ENCODE data around the gene CETP. TPM values are rescaled to one million over a fixed set of nuclear protein-coding genes. Genes with fewer than 3 reads are reported as not detected.
A peak's percentile ranks its signal among the peaks of the same experiment; 100 is the strongest.

Gene CETP, protein sequence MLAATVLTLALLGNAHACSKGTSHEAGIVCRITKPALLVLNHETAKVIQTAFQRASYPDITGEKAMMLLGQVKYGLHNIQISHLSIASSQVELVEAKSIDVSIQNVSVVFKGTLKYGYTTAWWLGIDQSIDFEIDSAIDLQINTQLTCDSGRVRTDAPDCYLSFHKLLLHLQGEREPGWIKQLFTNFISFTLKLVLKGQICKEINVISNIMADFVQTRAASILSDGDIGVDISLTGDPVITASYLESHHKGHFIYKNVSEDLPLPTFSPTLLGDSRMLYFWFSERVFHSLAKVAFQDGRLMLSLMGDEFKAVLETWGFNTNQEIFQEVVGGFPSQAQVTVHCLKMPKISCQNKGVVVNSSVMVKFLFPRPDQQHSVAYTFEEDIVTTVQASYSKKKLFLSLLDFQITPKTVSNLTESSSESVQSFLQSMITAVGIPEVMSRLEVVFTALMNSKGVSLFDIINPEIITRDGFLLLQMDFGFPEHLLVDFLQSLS
- total RNA-seq (2016; rRNA removed; fragmentation: Illumina TruSeq; extraction: Trizol) (0.31 TPM in 1 of 2 replicates, not detected in the other), polyA plus RNA-seq (2011; rRNA removed) (9.8 and 15.7 TPM in 2 replicates), polyA minus RNA-seq (2011; rRNA and poly(A)+ RNA removed; ENCODE audit: low replicate concordance) (0.07 and 7.1 TPM in 2 replicates), Bru-seq, nascent RNA (percentile 10 among the genes with signal in this experiment), BruChase-seq, experiment 1, labeled RNA remaining after a 6-hour chase (percentile 18 among the genes with signal in this experiment), BruChase-seq, experiment 2, labeled RNA remaining after a 2-hour chase (percentile 35 among the genes with signal in this experiment)
- not detected in 2 replicates for total RNA-seq (2016; cell fraction: cytosol; rRNA removed; fragmentation: Illumina TruSeq; extraction: Trizol; ENCODE audit: low read depth)
- total RNA-seq (2016; cell fraction: insoluble cytoplasmic fraction; rRNA removed; fragmentation: Illumina TruSeq; extraction: Trizol), result 0.17 TPM in 1 of 2 replicates, not detected in the other
- 0.14 and 0.25 TPM in 2 replicates for total RNA-seq (2016; cell fraction: membrane; rRNA removed; fragmentation: Illumina TruSeq; extraction: Trizol)
- 0.28 TPM in 2 replicates for total RNA-seq (2016; cell fraction: nucleus; rRNA removed; fragmentation: Illumina TruSeq; extraction: Trizol)
- polyA plus RNA-seq (2011; cell fraction: cytosol; rRNA removed), result 7.5 and 11.8 TPM in 2 replicates
- 8.6 and 9.0 TPM in 2 replicates for polyA plus RNA-seq (2011; cell fraction: nucleus; rRNA removed)
- polyA plus RNA-seq (2012), result 1.5 and 3.1 TPM in 2 replicates
- polyA plus RNA-seq (2016; cell fraction: cytosol; fragmentation: Illumina TruSeq; extraction: Trizol; ENCODE audit: low read depth), result 0.25 and 0.33 TPM in 2 replicates
- 0.32 and 0.36 TPM in 2 replicates for polyA plus RNA-seq (2016; cell fraction: insoluble cytoplasmic fraction; fragmentation: Illumina TruSeq; extraction: Trizol; ENCODE audit: low read depth)
- 0.11 and 0.17 TPM in 2 replicates for polyA plus RNA-seq (2016; cell fraction: membrane; fragmentation: Illumina TruSeq; extraction: Trizol; ENCODE audit: low read depth)
- polyA plus RNA-seq (2016; cell fraction: nucleus; fragmentation: Illumina TruSeq; extraction: Trizol; ENCODE audit: insufficient read depth, low read depth), result 0.56 and 0.62 TPM in 2 replicates
- 2.1 and 4.2 TPM in 2 replicates for polyA minus RNA-seq (2011; cell fraction: cytosol; rRNA and poly(A)+ RNA removed)
- 1.5 and 2.5 TPM in 2 replicates for polyA minus RNA-seq (2011; cell fraction: nucleus; rRNA and poly(A)+ RNA removed)
- long read RNA-seq, experiment 1, partial matches to known transcripts, result 0 of 3 reads
- long read RNA-seq, experiment 1, other reads (novel, unspliced or antisense), result 0 of 3 reads
- long read RNA-seq, experiment 2, partial matches to known transcripts, result 0 of 2 reads
- long read RNA-seq, experiment 2, other reads (novel, unspliced or antisense), result 1 of 2 reads

DNA sequence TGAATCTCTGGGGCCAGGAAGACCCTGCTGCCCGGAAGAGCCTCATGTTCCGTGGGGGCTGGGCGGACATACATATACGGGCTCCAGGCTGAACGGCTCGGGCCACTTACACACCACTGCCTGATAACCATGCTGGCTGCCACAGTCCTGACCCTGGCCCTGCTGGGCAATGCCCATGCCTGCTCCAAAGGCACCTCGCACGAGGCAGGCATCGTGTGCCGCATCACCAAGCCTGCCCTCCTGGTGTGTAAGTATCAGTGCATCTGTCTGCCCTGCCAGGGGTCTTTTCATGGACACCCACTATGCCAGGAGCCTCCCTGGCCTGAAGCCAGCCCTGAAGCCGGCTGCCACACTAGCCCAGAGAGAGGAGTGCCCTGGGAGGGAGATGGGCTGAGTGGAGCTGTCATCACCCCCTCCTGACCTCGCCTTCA, at the start of gene CETP:
Gene CETP, plus strand, starts transcription at position 100 of the 431 bp plus-strand sequence. Its CDS starts 30 bp downstream, at position 130.
- intact Hi-C loops (cut with micrococcal nuclease; ENCODE audit: unreplicated experiment) (no loop called here), in situ Hi-C loops (cut with HindIII; ENCODE audit: extremely low pct_ligation_motif_present, low pct_unique_long_range_greater_than_20kb) (no loop called here)
- DNase-seq (ENCODE audit: low spot score) (no peak), ATAC-seq (peak; percentile 10), FAIRE-seq (no peak)
- H3K9ac ChIP-seq (ENCODE audit: insufficient read depth, low read depth, low read length), result no peak within 1 kb of the TSS
- H3K4me3 ChIP-seq (replicated peaks in 1 of 3; ENCODE audit: insufficient read depth in 1 of 3, low read depth in 2 of 3, low read length in 3 of 3), result peak within 1 kb of the TSS in 1 of 3 experiments; percentile 12; a peak in 1 of 6 replicates
- BruUV-seq (replicated peaks), result no TSS peak
- WGBS (ENCODE audit: low lambda C conversion rate), result 29% methylated on average over 12 of the region's 12 CpGs
- H3K4me2 ChIP-seq (ENCODE audit: low read depth, low read length), result peak within 1 kb of the TSS; percentile 41
- ChIA-PET CTCF (ENCODE audit: low intra/inter-chr PET ratio, low total read pairs) (no interaction called here), POLR2A (interaction anchor here (1.0 to 1.5 kb wide), 2 partner anchors 17 to 411 kb away, joined by 3 read pairs; partner anchors contain the start of gene CX3CL1)
- H3K27ac ChIP-seq (ENCODE audit: extremely low read length, insufficient read depth, low read length), result no peak within 1 kb of the TSS
- no peaks in the 10 kb centered on the region for H3K79me2 ChIP-seq (ENCODE audit: insufficient read depth, low read length)
- 0 out of 2 replicates have a peak, but pooled peaks have one; percentile 33 for TF ChIP-seq HNRNPL (IDR thresholded peaks at IDR 0.05; ENCODE audit: low read depth, low read length)
- TF ChIP-seq NRL (CRISPR knock-in tag; IDR thresholded peaks at IDR 0.05; ENCODE audit: borderline replicate concordance), result peak; percentile 63; the same call in 1 of the 2 replicates
- TF ChIP-seq ZNF124 (CRISPR knock-in tag; IDR thresholded peaks at IDR 0.05), result no peak
- TF ChIP-seq, protein P1, sequence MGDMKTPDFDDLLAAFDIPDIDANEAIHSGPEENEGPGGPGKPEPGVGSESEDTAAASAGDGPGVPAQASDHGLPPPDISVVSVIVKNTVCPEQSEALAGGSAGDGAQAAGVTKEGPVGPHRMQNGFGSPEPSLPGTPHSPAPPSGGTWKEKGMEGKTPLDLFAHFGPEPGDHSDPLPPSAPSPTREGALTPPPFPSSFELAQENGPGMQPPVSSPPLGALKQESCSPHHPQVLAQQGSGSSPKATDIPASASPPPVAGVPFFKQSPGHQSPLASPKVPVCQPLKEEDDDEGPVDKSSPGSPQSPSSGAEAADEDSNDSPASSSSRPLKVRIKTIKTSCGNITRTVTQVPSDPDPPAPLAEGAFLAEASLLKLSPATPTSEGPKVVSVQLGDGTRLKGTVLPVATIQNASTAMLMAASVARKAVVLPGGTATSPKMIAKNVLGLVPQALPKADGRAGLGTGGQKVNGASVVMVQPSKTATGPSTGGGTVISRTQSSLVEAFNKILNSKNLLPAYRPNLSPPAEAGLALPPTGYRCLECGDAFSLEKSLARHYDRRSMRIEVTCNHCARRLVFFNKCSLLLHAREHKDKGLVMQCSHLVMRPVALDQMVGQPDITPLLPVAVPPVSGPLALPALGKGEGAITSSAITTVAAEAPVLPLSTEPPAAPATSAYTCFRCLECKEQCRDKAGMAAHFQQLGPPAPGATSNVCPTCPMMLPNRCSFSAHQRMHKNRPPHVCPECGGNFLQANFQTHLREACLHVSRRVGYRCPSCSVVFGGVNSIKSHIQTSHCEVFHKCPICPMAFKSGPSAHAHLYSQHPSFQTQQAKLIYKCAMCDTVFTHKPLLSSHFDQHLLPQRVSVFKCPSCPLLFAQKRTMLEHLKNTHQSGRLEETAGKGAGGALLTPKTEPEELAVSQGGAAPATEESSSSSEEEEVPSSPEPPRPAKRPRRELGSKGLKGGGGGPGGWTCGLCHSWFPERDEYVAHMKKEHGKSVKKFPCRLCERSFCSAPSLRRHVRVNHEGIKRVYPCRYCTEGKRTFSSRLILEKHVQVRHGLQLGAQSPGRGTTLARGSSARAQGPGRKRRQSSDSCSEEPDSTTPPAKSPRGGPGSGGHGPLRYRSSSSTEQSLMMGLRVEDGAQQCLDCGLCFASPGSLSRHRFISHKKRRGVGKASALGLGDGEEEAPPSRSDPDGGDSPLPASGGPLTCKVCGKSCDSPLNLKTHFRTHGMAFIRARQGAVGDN (CRISPR knock-in tag; IDR thresholded peaks at IDR 0.05), result peak; percentile 44; the same call in 1 of the 2 replicates
- H3K4me1 ChIP-seq (ENCODE audit: insufficient read depth, low read length), result peaks cover 62% of the 10 kb centered on the region
- H2AFZ ChIP-seq (ENCODE audit: low read length), result no peak within 1 kb of the TSS
- H3K9me3 ChIP-seq (ENCODE audit: low read length), result no peaks in the 10 kb centered on the region
- H3K27me3 ChIP-seq (ENCODE audit: control insufficient read depth in 1 of 2, insufficient read depth in 2 of 2, low read length in 2 of 2), result peaks cover 6 to 22% of the 10 kb centered on the region in 2 experiments; a peak in 4 of 5 replicates
- H4K20me1 ChIP-seq (ENCODE audit: insufficient read depth, low read length), result no peaks in the 10 kb centered on the region
- no peaks in the 10 kb centered on the region for H3K36me3 ChIP-seq (replicated peaks in 1 of 2; ENCODE audit: control insufficient read depth in 1 of 2, insufficient read depth in 2 of 2, low read length in 2 of 2)
